ENCODE data around the gene TMX1.

TMX1 gene

DNA sequence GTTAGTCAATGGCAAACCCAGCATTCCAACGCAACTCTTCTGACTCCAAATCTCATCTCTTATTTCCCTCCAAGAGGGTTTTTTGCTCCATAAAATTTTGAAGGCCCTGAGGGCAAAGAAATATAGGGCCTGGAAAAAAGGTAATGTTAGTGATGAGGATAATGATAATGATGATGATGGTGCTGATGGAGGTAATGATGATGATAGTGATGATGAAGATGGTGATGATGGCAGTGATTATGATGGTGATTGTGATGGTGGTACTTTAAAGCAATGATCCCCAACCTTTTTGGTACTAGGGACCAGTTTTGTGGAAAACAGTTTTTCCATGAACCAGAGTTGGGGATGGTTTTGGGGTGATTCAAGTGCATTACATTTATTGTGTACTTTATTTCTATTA lies 50.1 kb downstream of the TMX1 start:
- no peak overlapping the region for H3K4me3 ChIP-seq (ENCODE audit: low read depth, low read length)
- H3K27ac ChIP-seq (ENCODE audit: extremely low read depth, low read depth, low read length) = no peak overlapping the region
- H3K36me3 ChIP-seq (ENCODE audit: control insufficient read depth in 2 of 2, insufficient read depth in 1 of 2, low read length in 2 of 2) = no peaks in the 10 kb centered on the region
- no peaks in the 10 kb centered on the region for H3K9me3 ChIP-seq (ENCODE audit: control insufficient read depth, insufficient read depth, low read depth, low read length)
- POLR2A ChIA-PET = no interaction called here
- CTCF ChIA-PET = interaction anchor here (0.6 kb wide), 1 partner anchor 969 kb away, joined by 3 read pairs; no protein-coding TSS in a partner anchor
- no peaks in the 10 kb centered on the region for H3K4me1 ChIP-seq (ENCODE audit: control insufficient read depth, insufficient read depth, low read length)
- TF ChIP-seq ZNF510 (tag by site-specific recombination; IDR thresholded peaks at IDR 0.05; ENCODE audit: insufficient replicate concordance) (no peak), ZNF596 (tag by site-specific recombination; IDR thresholded peaks at IDR 0.05) (no peak), ZBTB21 (tag by site-specific recombination; IDR thresholded peaks at IDR 0.05) (no peak), ZNF23 (tag by site-specific recombination; IDR thresholded peaks at IDR 0.05; ENCODE audit: borderline replicate concordance) (no peak), ZNF670 (tag by site-specific recombination; IDR thresholded peaks at IDR 0.05; ENCODE audit: low read depth) (no peak), ZNF433 (tag by site-specific recombination; IDR thresholded peaks at IDR 0.05; ENCODE audit: low read depth) (no peak)
- TF ChIP-seq, protein P1, sequence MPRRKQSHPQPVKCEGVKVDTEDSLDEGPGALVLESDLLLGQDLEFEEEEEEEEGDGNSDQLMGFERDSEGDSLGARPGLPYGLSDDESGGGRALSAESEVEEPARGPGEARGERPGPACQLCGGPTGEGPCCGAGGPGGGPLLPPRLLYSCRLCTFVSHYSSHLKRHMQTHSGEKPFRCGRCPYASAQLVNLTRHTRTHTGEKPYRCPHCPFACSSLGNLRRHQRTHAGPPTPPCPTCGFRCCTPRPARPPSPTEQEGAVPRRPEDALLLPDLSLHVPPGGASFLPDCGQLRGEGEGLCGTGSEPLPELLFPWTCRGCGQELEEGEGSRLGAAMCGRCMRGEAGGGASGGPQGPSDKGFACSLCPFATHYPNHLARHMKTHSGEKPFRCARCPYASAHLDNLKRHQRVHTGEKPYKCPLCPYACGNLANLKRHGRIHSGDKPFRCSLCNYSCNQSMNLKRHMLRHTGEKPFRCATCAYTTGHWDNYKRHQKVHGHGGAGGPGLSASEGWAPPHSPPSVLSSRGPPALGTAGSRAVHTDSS (tag by site-specific recombination; IDR thresholded peaks at IDR 0.05) = peak; percentile 73
- TF ChIP-seq, protein P2, sequence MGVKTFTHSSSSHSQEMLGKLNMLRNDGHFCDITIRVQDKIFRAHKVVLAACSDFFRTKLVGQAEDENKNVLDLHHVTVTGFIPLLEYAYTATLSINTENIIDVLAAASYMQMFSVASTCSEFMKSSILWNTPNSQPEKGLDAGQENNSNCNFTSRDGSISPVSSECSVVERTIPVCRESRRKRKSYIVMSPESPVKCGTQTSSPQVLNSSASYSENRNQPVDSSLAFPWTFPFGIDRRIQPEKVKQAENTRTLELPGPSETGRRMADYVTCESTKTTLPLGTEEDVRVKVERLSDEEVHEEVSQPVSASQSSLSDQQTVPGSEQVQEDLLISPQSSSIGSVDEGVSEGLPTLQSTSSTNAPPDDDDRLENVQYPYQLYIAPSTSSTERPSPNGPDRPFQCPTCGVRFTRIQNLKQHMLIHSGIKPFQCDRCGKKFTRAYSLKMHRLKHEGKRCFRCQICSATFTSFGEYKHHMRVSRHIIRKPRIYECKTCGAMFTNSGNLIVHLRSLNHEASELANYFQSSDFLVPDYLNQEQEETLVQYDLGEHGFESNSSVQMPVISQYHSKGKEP (tag by site-specific recombination; IDR thresholded peaks at IDR 0.05) = no peak

DNA sequence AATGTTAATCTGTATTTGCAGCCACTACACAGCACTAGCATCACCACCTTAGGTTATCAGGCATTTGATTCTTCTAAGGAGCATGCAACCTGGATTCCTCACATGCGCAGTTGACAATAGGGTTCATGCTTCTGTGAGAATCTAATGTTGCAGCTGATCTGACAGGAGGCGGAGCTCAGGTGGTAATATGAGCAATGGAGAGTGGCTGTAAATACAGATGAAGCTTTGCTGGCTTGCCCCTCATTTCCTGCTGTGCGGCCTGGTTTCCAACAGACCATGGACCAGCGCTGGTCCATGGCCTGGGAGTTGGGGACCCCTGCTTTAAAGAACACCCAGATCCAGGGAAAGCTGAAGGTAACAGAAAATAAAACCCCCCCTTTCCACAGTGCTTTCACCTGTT lies 51.0 kb downstream of the TMX1 start:
- POLR2A ChIA-PET = no interaction called here
- TF ChIP-seq ZNF610 (tag by site-specific recombination; IDR thresholded peaks at IDR 0.05; ENCODE audit: borderline replicate concordance) (peak; percentile 98), ZNF169 (tag by site-specific recombination; IDR thresholded peaks at IDR 0.05) (no peak), ZNF791 (tag by site-specific recombination; IDR thresholded peaks at IDR 0.05) (no peak)

DNA sequence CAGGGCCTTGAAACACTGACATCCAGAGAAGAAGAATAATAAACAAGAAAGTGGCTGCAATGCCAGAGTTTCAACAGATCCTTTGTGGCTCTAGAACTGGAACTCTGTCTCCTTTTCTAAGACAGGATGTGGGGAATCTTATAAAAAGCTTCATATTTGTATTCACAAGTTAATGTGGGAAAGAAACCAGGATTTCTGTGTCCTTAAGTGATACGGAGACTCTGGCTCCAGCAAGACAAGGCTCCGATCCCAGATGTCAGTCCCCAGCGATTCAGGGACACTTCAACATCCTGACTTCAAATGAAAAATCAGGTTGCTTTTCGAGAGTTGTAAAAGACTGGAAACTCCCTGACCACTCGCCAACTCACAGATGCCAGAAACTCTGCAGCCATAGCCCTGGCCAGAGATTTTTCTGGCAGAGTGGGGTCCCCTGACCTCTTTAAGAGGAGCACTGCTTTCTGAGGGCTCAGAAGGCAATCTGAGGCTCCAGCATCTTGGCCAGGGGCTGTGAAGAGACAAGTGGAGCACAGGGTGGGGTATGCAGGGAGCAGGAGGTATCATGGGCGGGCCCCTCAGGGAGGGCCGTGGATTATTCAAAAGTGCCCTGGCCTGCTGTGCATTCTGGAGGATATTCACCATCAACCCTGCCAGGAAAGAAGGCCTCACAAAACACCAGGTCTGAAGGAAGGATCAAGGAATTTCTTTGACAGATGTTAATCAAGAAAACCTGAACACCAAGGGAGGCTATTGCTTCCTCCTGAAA lies 53.3 kb downstream of the TMX1 start:
- H3K27ac ChIP-seq (ENCODE audit: extremely low read depth, low read depth, low read length) = no peak overlapping the region
- TF ChIP-seq, protein P3, sequence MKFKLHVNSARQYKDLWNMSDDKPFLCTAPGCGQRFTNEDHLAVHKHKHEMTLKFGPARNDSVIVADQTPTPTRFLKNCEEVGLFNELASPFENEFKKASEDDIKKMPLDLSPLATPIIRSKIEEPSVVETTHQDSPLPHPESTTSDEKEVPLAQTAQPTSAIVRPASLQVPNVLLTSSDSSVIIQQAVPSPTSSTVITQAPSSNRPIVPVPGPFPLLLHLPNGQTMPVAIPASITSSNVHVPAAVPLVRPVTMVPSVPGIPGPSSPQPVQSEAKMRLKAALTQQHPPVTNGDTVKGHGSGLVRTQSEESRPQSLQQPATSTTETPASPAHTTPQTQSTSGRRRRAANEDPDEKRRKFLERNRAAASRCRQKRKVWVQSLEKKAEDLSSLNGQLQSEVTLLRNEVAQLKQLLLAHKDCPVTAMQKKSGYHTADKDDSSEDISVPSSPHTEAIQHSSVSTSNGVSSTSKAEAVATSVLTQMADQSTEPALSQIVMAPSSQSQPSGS (tag by site-specific recombination; IDR thresholded peaks at IDR 0.05; ENCODE audit: low read depth) = no peak
- TF ChIP-seq, protein P4, sequence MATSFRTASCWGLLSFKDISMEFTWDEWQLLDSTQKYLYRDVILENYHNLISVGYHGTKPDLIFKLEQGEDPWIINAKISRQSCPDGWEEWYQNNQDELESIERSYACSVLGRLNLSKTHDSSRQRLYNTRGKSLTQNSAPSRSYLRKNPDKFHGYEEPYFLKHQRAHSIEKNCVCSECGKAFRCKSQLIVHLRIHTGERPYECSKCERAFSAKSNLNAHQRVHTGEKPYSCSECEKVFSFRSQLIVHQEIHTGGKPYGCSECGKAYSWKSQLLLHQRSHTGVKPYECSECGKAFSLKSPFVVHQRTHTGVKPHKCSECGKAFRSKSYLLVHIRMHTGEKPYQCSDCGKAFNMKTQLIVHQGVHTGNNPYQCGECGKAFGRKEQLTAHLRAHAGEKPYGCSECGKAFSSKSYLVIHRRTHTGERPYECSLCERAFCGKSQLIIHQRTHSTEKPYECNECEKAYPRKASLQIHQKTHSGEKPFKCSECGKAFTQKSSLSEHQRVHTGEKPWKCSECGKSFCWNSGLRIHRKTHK (tag by site-specific recombination; IDR thresholded peaks at IDR 0.05) = no peak
- TF ChIP-seq ZNF23 (tag by site-specific recombination; IDR thresholded peaks at IDR 0.05; ENCODE audit: borderline replicate concordance) = no peak
- CTCF ChIA-PET = interaction anchor here (0.5 to 1.1 kb wide), 4 partner anchors 8 to 521 kb away, joined by 3 to 7 read pairs (median 4); no protein-coding TSS in a partner anchor
- H3K4me3 ChIP-seq (ENCODE audit: low read depth, low read length) = no peak overlapping the region
- H3K9me3 ChIP-seq (ENCODE audit: control insufficient read depth, insufficient read depth, low read depth, low read length) = no peaks in the 10 kb centered on the region
- H3K36me3 ChIP-seq (ENCODE audit: control insufficient read depth in 2 of 2, insufficient read depth in 1 of 2, low read length in 2 of 2) = no peaks in the 10 kb centered on the region
- H3K4me1 ChIP-seq (ENCODE audit: control insufficient read depth, insufficient read depth, low read length) = no peaks in the 10 kb centered on the region
- POLR2A ChIA-PET = no interaction called here

More for the DNA sequence above, 51.0 kb downstream of the TMX1 start:
- Histone ChIP-seq H3K27ac (ENCODE audit: extremely low read depth, low read depth, low read length) (no peak overlapping the region), H3K4me3 (ENCODE audit: low read depth, low read length) (no peak overlapping the region), H3K9me3 (ENCODE audit: control insufficient read depth, insufficient read depth, low read depth, low read length) (no peaks in the 10 kb centered on the region), H3K36me3 (ENCODE audit: control insufficient read depth in 2 of 2, insufficient read depth in 1 of 2, low read length in 2 of 2) (no peaks in the 10 kb centered on the region), H3K4me1 (ENCODE audit: control insufficient read depth, insufficient read depth, low read length) (no peaks in the 10 kb centered on the region)
- CTCF ChIA-PET = interaction anchor here (1.1 to 1.6 kb wide), 2 partner anchors 8 to 489 kb away, joined by 4 to 8 read pairs; no protein-coding TSS in a partner anchor

Measured in HEK293 (cell line).